NCI-H2171 treated with DMSO at 0.1 percent for 48 hours (cell line): Measurements from ENCODE around the gene MYBL2.
"Not testable (repeated sequence)": the region's sequence is repeated elsewhere in the genome, so short reads cannot be mapped to it uniquely, and the experiment has no call there.

ENCODE experiments used
- DNase-seq: peaks from one replicate; lab custom pipeline; 2025; lab: John Stamatoyannopoulos, UW

Gene MYBL2

DNA sequence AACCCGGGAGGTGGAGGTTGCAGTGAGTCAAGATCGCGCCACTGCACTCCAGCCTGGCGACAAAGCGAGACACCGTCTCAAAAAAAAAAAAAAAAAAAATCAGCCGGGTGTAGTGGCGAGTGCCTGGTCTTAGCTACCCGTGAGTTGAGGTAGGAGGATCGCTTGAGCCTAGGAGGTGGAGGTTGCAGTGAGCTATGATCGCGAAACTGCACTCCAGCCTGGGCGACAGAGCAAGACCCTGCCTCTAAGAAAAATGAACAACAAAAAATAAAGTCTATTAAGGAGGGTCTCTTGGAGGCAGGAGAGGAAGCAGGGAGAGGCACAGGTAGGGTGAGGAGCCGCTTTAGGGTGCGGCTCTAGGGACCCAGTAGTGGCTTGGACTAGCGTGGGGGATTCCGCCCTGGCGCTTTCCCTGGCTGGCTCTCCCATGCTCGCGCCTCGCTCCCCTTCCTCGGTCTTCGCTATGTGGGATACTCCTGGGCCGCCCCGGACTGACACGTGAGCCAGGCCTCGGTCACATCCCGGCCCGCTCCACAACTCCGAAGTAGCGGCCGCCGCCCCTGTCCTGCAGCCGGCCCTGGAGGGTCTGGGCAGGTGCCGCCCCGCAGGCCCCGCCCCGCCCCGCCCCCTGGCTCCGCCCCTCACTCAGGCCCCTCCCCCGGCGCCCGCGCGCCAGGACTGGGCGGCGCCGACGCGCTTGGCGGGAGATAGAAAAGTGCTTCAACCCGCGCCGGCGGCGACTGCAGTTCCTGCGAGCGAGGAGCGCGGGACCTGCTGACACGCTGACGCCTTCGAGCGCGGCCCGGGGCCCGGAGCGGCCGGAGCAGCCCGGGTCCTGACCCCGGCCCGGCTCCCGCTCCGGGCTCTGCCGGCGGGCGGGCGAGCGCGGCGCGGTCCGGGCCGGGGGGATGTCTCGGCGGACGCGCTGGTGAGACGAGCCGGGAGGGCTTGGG is at the start of gene MYBL2:
Gene MYBL2, plus strand, starts transcription at position 739 of the 953 bp plus-strand sequence. Its CDS starts 170 bp downstream, at position 909.
- DNase-seq = peak; percentile 77

DNA sequence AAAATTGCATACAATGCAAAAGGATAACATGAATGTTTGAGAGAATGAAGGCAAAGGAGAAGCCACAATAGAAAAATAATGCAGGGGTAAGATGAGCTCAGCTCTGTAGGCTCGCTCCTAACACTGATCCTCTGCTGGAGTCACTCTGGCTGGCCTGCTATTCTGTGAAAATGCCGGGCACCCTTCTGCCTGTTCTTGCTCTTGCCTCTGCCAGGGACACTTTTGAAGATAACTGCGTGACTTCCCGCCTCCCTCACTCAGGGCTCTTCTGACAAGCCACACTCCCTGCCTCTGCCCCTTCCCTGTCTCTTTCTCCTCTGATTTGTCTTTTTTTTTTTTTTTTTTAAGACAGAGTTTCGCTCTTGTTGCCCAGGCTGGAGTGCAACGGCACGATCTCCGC is 35.3 kb upstream of the MYBL2 start:
- DNase-seq = no peak

DNA sequence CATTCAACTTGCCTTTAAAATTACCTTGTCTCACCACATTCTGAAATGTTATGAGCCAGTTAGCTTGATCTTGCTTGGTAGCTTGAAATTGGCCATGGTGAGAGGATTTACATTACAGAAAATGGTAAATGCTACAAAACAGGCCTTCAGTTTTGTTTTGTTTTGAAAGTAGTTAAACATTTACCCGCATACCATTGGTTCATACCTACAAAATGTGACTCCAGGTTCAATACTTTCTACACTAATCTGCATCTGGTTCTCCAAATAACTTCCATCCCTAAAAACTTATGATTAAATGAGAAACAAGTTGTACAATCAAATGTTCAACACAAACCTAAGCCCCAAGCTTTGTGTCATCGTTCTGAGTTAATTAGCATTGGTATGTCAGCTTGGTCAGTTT is 30.5 kb upstream of the MYBL2 start:
- DNase-seq = no peak

DNA sequence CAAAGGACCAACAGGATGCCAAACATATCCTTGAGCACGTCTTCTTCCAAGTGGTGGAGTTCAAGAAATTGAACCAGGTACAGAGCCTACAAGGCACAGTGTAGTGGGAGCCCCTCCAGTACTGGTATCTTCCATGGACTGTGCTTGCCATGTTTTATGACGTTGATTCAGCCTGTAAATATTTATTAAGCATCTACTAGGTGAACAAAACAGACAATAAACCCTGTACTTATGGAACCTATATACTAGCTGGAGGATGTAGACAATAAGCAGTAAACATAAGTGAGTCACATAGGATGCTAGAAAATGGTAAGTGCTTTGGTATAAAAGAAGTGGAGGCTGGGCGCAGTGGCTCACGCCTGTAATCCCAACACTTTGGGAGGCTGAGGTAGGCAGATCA is 24.4 kb upstream of the MYBL2 start:
- no peak for DNase-seq

DNA sequence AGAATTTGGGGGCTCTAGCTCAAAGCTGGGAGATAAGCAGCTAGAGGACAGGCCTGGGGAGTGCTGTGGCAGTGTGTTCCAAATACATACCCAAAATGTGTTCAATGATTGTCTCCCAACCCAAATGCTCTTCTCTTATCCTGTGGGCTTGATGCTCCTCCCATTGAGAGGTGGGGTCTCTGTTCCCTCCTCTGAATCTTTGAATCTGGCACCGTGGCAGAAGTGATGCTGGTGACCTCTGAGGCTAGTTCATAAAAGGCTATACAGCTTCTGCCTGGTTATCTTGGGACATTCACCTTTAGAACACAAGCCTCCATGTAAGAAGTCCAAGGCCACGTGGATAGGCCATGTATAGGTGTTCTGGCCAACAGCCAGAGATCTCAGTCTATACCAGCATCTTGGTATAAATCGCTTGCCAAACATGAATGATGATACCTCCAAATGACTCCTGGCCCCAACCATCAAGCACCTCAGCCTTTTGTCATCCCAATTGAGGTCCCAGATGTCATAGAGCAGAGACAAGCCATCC is 15.9 kb upstream of the MYBL2 start:
- DNase-seq = no peak

DNA sequence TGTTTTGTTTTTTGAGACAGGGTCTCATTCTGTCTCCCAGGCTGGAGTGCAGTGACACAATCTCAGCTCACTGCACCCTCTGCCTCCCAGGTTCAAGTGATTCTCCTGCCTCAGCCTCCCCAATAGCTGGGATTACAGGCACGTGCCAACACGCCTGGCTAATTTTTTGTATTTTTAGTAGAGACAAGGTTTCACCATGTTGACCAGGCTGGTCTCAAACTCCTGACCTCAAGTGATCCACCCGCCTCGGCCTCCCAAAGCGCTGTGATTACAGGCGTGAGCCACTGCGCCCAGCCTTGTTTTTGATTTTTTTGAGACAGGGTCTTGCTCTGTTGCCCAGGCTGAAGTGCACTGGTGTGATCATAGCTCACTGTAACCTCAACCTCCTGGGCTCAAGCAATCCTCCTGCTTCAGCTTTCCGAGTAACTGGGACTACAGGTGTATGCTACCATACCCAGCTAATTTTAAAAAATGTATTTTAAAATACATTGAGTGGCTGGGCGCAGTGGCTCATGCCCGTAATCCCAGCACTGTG is 15.2 kb upstream of the MYBL2 start:
- not testable (repeated sequence) for DNase-seq

DNA sequence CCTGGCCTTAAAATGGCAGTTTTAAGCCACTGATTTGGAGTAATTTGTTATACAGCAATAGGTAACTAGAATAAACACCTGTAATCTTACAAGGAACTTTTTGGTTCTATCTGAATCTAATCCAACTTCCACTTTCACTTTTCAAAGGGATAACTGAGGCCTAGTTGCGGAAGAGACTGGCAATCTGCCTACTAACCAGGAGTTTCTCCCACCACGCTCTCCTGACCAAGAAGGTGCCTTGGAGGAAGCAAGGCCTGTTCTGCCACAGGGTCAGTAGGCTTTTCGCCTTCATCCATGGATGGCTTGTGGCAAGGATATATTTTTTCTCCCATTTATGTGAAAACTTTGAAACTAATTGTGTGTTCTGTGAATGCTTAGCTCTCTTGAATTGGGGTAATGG is 12.9 kb upstream of the MYBL2 start:
- DNase-seq = no peak

DNA sequence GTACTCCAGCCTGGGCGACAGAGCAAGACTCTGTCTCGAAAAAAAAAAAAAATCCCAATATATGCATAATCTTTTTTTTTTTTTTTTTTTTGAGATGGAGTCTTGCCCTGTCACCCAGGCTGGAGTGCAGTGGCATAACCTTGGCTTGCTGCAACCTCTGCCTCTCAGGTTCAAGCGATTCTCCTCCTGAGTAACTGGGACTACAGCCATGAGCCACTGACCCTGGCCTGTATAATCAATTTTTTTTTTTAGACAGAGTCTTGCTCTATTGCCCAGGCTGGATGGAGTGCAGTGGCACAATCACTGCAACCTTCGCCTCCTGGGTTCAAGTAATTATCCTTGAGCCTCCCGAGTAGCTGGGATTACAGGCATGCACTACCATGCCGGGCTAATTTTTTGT is 11.7 kb upstream of the MYBL2 start:
- not testable (repeated sequence) for DNase-seq

DNA sequence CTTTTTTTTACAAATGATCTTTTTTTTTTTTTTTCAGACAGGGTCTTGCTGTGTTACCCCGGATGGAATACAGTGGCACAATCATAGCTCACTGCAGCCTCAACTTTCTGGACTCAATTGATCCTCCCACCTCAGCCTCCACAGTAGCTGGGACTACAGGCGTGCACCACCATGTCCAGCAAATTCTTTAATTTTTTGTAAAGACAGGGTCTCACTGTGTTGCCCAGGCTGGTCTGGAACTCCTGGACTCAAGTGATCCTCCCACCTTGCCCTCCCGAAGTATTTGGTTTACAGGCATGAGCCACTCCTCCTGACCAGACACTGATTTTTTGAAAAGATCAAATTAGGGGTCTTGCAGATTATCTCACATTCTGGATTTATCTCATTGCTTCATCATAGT is 11.0 kb upstream of the MYBL2 start:
- no peak for DNase-seq

DNA sequence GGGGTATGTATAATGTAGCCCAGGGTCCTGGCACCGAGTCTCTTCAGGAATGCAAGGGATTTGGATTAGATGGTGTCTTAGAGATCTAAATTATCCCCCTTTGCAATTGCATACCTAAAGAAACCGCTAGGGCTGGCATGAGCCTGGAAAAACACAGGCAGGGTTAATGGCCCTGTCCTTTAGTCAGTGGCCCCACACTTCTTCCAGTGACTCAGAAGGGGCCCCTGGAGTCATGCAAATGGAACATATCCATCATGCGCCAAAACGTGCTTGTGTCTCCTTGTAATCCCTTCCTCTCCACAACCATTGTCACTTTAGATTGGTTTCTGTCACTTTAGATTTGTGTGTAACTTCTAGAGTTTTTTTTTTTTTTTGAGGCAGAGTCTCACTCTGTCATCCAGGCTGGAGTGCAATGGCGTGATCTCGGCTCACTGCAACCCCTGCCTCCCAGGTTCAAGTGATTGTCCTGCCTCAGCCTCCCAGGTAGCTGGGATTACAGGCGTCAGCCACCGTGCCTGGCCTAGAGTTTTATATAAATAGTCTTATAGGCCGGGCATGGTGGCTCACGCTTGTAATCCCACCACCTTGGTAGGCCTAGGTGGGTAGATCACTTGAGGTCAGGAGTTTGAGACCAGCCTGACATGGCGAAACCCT is 8.7 kb upstream of the MYBL2 start:
- no peak for DNase-seq

DNA sequence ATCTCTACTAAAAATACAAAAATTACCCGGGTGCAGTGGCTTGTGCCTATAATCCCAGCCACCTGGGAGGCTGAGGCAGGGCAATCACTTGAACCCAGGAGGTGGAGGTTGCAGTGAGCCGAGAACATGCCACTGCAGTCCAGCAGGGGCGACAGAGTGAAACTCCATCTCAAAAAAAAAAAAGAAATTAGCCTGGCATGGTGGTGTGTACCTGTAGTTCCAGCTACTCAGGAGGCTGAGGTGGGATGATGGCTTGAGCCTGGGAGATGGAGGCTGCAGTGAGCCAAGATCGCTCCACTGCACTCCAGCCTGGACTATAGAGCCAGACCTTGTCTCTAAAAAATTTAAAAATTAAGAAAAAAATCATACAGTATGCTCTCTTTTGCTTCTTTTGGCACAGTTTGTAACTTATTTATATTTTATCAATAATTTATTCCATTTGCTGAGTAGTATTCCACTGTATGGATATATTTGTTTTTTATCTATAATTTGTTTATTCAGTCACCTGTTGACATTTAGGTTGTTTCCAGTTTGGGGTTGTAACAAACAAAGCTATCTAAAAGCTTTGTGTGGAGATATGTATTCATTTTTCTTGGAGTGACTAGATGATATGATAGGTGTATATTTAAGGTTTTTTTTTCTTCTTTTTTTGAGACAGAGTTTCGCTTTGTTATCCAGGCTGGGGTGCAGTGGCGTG is 8.0 kb upstream of the MYBL2 start:
- no peak for DNase-seq

DNA sequence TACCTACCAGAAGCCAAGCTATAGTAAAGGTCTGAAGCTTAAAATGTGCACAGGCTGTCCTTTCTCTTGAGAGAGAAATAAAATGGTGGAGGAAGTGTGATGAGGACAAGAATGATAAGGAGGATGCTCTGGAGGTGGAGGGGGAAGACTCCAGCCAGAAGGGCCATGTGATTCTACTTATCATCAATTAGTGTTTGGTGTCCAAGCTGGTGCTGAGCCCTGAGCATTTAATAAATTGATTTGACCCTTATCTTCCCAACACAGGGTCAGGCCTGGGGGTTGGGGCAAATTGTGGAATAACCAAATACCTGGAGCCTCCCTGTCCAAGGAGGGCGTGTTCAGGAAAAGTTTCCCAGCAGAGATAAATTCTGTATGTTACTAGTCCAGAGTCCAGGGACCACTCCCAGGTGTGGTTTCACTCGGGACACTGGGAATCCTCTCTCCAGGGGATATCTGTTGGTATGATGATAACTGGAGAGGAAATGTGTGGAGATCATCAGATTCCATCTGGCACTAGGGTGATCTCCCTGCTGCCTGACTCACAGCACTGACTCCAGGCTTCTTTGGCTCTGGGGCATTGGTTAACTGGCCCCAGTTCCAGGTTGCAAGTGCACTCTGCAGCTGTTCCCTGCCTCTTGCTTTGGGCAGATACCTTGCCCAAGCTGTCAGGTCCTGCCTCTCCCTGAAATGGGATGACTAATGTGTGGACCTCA is 3.8 kb upstream of the MYBL2 start:
- no peak for DNase-seq

DNA sequence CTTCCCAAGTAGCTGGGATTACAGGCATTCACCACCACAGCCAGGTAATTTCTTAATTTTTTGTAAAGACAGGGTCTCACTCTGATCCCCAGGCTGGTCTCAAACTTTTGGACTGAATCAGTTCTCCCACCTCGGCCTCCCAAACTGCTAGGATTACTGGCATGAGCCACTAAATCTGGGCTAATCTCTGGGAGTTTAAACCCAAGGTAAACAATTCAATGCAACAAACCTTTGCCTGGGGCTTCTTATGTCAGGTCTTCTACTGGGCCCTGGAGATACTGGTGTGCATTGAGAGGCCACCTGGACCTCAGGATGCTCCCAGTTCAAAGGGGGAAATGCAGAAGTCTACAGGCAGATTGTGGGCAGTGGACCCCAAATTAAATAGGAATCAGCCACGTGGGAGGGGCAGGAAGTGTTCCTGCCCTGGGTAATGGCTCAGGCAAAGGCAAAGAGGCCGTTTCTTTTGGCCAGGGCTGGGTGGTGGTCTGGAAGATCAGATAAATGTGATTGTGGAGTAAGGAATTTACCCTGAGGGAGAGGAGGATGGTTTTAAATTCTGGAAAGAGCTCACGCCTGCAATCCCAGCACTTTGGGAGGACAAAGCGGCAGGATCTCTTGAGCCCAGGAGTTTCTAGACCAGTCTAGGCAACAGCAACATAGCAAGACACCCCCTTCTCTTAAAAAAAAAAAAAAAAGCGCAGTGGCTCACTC is 1.3 kb upstream of the MYBL2 start:
- DNase-seq = no peak

DNA sequence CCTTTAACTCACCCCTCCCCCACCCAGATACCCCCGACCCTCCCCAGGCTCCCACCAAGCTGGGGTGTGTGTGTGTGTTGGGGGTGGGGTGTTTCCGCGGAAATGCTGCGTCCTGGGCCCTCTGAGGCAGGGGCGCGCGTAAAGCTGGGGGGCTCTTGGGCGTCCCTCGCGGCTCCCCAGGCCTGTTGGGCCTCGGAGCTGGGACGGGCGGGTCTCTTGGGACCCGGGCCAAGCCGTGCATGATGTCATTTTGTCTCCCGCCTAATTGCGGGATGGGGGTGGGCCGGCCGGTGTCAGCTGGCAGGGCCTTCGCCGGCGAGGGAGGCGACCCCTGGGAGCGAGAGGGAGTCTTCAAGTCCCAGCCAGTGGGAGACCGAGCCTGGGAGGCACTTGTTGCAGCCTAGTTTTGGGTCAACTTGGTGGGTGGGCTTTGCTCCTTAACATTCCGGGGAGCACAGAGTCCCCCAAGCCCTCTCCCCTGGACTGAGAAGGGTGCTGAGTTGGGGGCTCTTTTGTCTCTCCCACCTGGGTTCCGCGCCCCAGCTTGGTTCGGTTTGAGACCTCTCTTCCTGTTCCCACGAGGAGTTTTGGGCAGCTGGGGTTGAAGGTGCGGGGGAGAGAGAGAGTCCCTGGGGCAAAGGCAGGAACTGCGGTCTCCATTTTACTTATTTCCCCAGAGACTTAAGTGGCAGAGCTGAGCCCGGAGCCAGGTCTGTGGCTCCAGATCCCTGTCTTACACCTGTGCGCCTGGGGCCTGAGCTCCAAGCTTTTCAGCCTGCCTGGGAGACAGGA is 623 bp downstream of the MYBL2 start:
- DNase-seq = peak; percentile 85

DNA sequence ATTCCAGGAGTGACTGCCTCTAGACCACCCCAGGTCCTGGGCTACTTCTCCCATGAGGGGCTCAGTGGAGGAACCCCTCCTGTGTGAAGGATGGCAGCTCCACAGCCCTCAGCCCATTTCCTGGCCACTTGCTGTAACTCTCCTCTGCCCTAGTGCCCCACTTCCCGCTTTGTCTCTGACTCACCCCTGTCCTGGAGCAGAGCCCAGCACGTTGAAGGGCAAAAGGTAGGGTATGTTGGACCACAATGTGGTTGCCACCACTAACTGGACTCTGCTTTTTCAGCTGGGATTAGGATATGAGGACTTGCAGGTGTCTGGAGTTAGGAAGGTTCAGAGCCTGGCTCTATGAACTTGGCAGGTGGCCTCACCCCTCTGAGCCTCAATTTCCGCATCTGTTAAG is 2.4 kb downstream of the MYBL2 start:
- no peak for DNase-seq

DNA sequence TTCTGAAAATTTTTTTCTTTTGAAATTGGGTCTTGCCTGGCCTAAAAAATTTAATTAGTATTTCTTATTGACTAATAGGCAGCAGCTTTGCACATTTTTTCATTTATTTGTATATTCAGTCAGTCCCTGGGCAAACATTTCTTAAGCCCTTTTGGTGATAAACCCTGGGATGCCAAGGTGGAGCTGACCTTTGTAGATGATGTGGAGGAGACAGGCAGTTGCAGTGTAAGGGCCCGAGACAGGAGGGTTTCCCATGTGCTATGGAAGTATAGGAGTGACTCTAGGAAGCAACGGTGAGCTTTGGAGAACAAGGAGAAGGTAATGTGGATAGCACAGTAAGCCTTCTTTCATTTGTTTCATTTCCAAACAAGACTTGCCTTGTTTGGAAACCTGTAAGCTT is 3.5 kb downstream of the MYBL2 start:
- no peak for DNase-seq

DNA sequence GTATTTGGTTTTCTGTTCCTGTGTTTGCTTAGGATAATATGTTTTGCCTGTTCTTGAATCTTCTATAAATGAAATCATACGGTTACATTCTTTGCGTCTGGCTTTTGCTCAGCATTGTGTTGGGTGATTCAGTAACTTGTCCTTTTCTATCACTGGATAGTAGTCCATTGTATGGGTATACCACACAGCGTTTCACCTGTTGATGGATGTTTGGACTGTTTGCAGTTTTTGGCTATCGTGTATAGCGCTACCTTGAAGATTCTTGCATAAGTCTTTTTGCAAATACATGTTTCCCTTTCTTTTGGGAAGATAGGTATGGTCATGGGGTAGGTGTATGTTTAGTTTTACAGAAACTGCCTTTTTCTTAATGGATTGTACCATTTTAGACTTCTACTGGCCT is 9.5 kb downstream of the MYBL2 start:
- no peak for DNase-seq

DNA sequence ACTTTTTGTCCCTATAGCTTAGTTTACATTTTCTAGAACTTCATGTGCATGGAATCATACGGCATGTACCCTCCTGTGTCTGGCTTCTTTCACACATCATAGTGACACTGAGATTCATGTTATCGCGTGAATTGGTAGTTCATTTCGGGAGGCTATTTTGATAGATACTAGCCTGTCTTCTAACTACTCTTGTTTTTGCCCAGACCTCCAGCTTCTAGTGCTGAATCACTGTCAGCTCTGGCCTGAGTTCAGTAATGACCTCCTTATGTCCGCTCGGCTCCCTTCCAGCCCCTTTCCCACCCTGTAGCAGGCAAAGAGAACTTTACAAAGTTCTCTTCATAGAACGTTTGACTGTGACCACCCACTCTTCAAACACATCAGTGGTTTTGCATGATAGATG is 14.1 kb downstream of the MYBL2 start:
- DNase-seq = no peak

DNA sequence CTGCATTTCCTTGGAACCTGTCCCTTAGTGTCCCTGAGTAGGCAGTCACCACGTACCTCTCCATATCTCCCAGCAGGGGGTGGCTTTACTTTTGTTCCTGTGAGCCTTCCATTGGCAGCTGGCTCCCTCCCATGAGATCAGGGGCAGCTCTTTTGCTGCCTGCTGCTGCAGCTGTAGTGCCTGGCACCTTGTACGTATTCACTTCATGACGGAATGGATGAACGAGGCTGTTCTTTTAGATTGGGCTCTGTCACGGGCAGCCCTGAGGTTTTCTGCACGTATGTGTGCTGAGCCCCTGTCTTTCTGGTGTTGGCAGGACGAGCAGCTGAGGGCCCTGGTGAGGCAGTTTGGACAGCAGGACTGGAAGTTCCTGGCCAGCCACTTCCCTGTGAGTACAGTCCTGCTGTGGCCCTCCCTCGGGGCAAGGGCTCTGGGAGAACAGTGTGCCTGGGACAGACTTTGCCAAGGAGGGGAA is 14.6 kb downstream of the MYBL2 start:
- peak; percentile 97 for DNase-seq

DNA sequence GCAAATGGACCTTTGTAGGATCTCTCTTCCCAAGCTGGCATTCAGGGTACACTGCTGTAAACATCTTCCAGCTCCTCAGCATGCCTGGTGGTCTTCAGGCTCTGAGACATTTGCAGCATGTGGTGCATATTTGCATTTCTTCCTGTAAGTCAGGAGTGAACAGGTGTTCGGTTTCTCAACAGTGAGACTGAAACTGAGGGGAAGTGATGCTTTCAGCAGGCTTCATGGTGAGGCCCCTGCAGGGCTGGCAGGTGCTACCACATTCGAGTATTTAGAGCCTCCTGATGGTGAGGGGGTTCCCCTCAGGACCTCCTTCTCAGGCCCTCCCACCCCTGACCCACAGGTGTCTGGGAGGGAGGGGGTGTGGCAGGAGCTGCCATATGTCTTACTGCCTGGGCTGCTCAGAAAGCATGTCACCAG is 15.1 kb downstream of the MYBL2 start:
- DNase-seq = peak; percentile 99
